ENCODE data around the gene MBP.

MBP gene

GRCh38 chr18:77044866-77045664, 87.5 kb downstream of the MBP start:
- Histone ChIP-seq H2AFZ (ENCODE audit: low read length) (no peak overlapping the region), H3K4me3 (ENCODE audit: low read depth, low read length, poor library complexity, severe bottlenecking) (peak overlapping the region; percentile 49), H3K9ac (ENCODE audit: low read length) (peak overlapping the region; percentile 68), H4K20me1 (ENCODE audit: insufficient read depth, low read length) (no peaks in the 10 kb centered on the region), H3K4me1 (ENCODE audit: insufficient read depth, low read length, severe bottlenecking) (peaks cover 47% of the 10 kb centered on the region), H3K9me2 (ENCODE audit: low read depth, low read length) (no peaks in the 10 kb centered on the region), H3F3A (ENCODE audit: insufficient read depth, low read length) (peaks cover 11% of the 10 kb centered on the region), H3K27ac (ENCODE audit: low read depth, low read length, poor library complexity, severe bottlenecking) (peak overlapping the region; percentile 99), H3K79me2 (ENCODE audit: insufficient read depth, low read length) (no peaks in the 10 kb centered on the region), H3K4me2 (ENCODE audit: low read length) (peak overlapping the region; percentile 72), H3K27me3 (ENCODE audit: insufficient read depth, low read length) (no peaks in the 10 kb centered on the region), H3K36me3 (ENCODE audit: insufficient read depth, low read length) (peaks cover 50% of the 10 kb centered on the region), H3K9me3 (ENCODE audit: low read length) (peaks cover 5% of the 10 kb centered on the region; the same call in 1 of the 2 replicates)
- TF ChIP-seq EZH2 (IDR thresholded peaks at IDR 0.05; ENCODE audit: borderline replicate concordance, low read length) (no peak), CTCF (IDR thresholded peaks at IDR 0.05; ENCODE audit: low read length) (no peak)

- Histone ChIP-seq H3K9me3 (ENCODE audit: low read length) (peaks cover 5% of the 10 kb centered on the region; the same call in 1 of the 2 replicates), H3K79me2 (ENCODE audit: insufficient read depth, low read length) (no peaks in the 10 kb centered on the region), H3K4me1 (ENCODE audit: insufficient read depth, low read length, severe bottlenecking) (peaks cover 57% of the 10 kb centered on the region), H3K36me3 (ENCODE audit: insufficient read depth, low read length) (peaks cover 50% of the 10 kb centered on the region), H3K4me2 (ENCODE audit: low read length) (no peak overlapping the region), H2AFZ (ENCODE audit: low read length) (no peak overlapping the region), H3K9me2 (ENCODE audit: low read depth, low read length) (no peaks in the 10 kb centered on the region), H3K9ac (ENCODE audit: low read length) (no peak overlapping the region; the same call in 1 of the 2 replicates), H3K27me3 (ENCODE audit: insufficient read depth, low read length) (no peaks in the 10 kb centered on the region), H4K20me1 (ENCODE audit: insufficient read depth, low read length) (no peaks in the 10 kb centered on the region), H3K4me3 (ENCODE audit: low read depth, low read length, poor library complexity, severe bottlenecking) (no peak overlapping the region), H3F3A (ENCODE audit: insufficient read depth, low read length) (peaks cover 11% of the 10 kb centered on the region), H3K27ac (ENCODE audit: low read depth, low read length, poor library complexity, severe bottlenecking) (peak overlapping the region; percentile 99)
- no peak for TF ChIP-seq EZH2 (IDR thresholded peaks at IDR 0.05; ENCODE audit: borderline replicate concordance, low read length)
- TF ChIP-seq CTCF (IDR thresholded peaks at IDR 0.05; ENCODE audit: low read length) = no peak
These were observed 88.9 kb downstream of the MBP start for GRCh38 chr18:77043541-77044280.

GRCh38 chr18:77042583-77042982, 90.0 kb downstream of the MBP start:
- Histone ChIP-seq H2AFZ (ENCODE audit: low read length) (no peak overlapping the region), H3F3A (ENCODE audit: insufficient read depth, low read length) (peaks cover 11% of the 10 kb centered on the region), H3K79me2 (ENCODE audit: insufficient read depth, low read length) (no peaks in the 10 kb centered on the region), H4K20me1 (ENCODE audit: insufficient read depth, low read length) (no peaks in the 10 kb centered on the region), H3K9me2 (ENCODE audit: low read depth, low read length) (no peaks in the 10 kb centered on the region), H3K27ac (ENCODE audit: low read depth, low read length, poor library complexity, severe bottlenecking) (no peak overlapping the region), H3K4me3 (ENCODE audit: low read depth, low read length, poor library complexity, severe bottlenecking) (no peak overlapping the region), H3K27me3 (ENCODE audit: insufficient read depth, low read length) (no peaks in the 10 kb centered on the region), H3K4me1 (ENCODE audit: insufficient read depth, low read length, severe bottlenecking) (peaks cover 50% of the 10 kb centered on the region), H3K4me2 (ENCODE audit: low read length) (no peak overlapping the region), H3K9me3 (ENCODE audit: low read length) (peaks cover 5% of the 10 kb centered on the region; the same call in 1 of the 2 replicates), H3K9ac (ENCODE audit: low read length) (no peak overlapping the region), H3K36me3 (ENCODE audit: insufficient read depth, low read length) (peaks cover 52% of the 10 kb centered on the region)
- TF ChIP-seq EZH2 (IDR thresholded peaks at IDR 0.05; ENCODE audit: borderline replicate concordance, low read length) (no peak), CTCF (IDR thresholded peaks at IDR 0.05; ENCODE audit: low read length) (no peak)
